ENCODE measurements around the gene YJEFN3.

Gene YJEFN3

DNA sequence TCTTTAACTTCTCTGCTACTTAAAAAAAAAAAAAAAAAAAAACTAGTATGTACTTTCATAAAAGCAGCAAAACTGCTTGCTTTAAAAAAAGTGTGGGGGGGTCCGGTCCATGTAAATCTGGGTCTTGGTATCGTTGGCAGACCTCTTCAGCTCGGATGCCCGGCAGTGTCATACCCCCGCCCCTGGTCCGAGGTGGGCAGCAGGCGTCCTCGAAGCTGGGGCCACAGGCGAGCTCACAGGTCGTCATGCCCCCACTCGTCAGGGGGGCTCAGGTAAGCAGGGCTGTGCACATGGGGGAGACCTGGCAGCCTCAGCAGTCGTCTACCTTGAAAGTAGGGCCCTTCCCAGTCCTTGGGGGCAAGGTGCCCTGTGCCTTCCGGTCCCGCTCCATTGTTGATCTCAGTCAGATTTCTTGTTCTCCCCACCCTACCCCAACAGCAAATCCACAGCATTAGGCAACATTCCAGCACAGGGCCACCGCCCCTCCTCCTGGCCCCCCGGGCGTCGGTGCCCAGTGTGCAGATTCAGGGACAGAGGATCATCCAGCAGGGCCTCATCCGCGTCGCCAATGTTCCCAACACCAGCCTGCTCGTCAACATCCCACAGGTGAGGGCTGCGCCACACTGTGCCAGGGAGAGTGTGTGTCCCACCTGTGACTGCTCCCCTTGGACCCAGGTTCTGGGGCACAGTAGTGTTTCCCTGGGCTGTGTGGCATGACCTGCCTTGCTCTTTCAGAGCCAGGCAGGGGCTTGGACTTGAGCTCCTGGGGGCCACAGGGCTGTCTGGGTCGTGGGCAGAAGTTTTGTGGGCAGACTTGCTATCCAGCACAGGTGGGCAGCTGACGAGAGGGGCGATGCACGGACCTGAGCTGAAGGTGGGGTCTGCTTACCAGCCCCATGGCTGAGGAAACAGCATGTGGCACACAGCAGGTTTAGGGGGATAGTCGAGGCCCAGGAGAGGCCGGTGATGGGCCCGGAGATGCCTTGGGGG is 32.8 kb upstream of the YJEFN3 start:
- DNase-seq (ENCODE audit: low read depth in 3 of 3, low spot score in 1 of 3) = no peak

DNA sequence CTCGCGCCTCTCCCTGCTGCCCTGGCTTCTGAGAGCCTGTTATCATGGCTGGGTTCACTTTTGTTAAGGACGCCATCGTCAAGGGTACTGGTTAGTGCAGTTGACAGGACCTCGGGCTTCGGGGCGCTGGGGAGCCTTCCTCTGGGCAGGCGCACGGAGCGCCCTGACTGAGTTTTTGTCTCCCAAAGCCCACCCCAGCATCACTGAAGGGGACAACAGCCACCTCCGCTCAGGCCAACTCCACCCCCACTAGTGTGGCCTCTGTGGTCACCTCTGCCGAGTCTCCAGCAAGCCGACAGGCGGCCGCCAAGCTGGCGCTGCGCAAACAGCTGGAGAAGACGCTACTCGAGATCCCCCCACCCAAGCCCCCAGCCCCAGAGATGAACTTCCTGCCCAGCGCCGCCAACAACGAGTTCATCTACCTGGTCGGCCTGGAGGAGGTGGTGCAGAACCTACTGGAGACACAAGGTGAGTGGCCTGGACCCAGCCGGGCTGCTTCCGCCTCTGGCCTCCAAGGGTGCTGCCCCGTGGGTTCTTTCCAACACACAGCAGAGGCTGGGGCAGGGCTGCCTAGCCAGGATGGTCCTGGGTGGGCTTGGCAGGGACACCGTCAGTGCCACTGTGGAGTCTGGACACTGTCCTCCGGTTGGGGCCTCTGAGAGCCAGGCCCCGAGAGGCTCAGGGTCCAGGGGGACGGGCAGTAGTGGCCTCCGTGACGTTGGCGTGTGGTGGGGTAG is 30.3 kb upstream of the YJEFN3 start:
- DNase-seq (ENCODE audit: low read depth in 3 of 3, low spot score in 1 of 3) = no peak

DNA sequence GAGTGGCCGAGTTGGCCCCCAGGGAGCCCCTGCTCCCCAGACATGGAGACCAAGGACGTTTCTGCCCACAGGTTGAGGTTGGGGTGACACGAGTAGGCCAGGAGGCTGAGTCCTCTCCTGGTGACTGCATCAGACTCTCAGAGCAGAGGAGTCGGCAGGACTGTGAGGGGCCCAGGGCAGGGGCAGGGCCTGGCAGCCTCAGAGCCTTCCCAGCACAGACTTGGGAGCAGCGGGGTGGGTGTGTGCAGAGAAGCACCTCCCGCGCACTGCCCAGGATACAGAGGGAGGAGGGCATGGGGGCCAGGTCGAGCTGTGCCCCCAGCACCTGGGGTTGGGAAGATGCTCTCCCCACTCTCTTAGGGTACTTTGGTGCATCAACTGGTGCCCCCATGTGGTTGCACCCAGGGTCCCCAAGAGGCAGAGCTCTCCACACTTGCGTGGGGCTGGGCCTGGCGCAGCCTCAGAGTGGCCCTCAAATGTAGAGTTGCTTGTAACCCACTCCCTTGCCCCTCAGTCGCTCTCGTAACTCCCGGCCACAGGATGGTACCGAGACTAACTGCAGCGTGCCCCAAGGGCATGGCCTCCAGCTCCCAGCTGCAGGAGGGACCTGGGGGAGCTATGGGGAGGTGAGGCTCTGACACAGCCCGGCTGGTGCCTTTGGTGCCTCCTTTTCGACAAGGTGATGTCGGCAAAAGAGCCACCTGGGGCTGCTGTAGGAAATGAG is 29.3 kb upstream of the YJEFN3 start:
- no peak for DNase-seq (ENCODE audit: low read depth in 3 of 3, low spot score in 1 of 3)

DNA sequence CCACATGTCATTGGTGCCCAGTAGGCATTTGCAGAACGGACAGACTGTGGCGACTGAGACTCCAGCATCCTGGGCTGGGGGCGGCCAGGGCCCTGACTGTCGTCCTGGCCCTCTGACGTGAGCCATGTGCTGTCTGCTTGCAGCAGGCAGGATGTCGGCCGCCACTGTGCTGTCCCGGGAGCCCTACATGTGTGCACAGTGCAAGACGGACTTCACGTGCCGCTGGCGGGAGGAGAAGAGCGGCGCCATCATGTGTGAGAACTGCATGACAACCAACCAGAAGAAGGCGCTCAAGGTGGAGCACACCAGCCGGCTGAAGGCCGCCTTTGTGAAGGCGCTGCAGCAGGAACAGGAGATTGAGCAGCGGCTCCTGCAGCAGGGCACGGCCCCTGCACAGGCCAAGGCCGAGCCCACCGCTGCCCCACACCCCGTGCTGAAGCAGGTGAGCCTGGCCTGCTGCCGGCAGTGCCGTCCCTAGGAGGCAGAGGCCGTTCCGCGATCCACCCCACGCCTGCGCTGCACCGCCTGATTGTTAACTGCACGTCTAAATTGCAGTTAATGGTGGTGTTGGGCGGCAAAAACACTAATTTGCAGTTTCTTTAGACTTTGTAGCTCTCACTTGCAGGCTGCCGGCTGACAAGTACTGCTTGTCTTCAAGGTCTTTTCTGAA is 27.6 kb upstream of the YJEFN3 start:
- no peak for DNase-seq (ENCODE audit: low read depth in 3 of 3, low spot score in 1 of 3)

DNA sequence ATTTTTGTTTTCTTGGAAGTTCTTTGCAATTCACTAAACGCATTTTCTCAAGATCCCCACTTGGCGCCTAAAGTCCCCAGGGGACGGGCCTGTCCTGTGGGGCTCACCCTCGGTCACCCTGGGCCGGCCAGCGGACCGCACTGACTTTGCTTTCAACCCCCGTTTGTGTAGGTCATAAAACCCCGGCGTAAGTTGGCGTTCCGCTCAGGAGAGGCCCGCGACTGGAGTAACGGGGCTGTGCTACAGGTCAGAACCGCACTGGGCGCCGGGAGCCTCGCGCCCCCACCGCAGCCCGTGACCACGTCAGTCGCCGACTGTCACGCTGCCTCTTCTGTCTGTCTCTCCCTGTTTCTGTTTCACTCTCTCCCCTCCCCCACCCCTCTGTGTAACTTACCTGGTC is 26.9 kb upstream of the YJEFN3 start:
- DNase-seq (ENCODE audit: low read depth in 3 of 3, low spot score in 1 of 3) = no peak

DNA sequence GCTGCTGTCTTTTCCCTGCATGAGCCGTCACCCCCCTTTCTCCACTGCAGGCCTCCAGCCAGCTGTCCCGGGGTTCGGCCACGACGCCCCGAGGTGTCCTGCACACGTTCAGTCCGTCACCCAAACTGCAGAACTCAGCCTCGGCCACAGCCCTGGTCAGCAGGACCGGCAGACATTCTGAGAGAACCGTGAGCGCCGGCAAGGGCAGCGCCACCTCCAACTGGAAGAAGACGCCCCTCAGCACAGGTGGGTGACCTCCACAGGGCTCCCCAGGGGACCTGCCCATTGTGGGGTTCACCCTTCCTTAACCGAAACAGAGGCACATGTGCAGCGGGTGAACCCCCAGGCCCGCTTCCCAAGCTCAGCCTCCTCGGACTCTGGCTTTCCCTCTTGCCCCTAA is 26.4 kb upstream of the YJEFN3 start:
- no peak for DNase-seq (ENCODE audit: low read depth in 3 of 3, low spot score in 1 of 3)

- no peak for DNase-seq (ENCODE audit: low read depth in 3 of 3, low spot score in 1 of 3)
These were observed 25.7 kb upstream of the YJEFN3 start for GRCh38 chr19:19502808-19503602.

- no peak for DNase-seq (ENCODE audit: low read depth in 3 of 3, low spot score in 1 of 3)
These were observed 23.7 kb upstream of the YJEFN3 start for GRCh38 chr19:19504754-19505668.

DNA sequence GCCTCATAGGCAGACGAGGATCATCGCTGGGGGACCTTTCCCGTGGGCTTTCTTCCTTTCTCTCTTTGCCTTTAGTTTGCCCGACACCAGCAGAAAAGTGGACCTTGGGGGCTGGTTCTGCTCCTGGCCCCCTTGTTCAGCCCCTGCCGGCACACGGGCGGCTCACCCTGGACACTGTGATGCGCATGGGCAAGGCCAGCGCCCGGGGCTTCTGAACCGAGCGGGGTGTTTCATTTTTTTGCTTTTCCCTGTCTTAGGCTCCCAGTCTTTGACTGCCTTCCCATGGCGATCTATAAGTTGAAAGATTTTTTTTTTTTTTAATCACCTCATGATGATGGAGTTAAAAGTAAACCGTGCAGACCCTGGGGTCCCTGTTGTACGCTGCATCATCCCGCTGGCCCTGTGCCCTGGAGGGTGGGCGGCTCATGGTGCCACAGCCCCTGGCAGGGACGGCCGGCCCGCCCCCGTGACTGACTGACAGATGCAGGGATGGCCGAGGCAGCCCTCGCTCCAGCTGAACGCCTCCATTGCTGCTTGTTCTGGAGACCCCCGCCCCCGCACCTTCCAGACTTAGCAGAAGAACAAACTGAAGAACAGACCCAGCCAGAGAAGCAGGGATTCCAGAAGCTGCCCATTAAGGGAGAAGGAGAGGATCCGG is 22.9 kb upstream of the YJEFN3 start:
- no peak for DNase-seq (ENCODE audit: low read depth in 3 of 3, low spot score in 1 of 3)

GRCh38 chr19:19506592-19506991 is 22.1 kb upstream of the YJEFN3 start:
- DNase-seq (ENCODE audit: low read depth in 3 of 3, low spot score in 1 of 3) = no peak

GRCh38 chr19:19507354-19507753 is 21.4 kb upstream of the YJEFN3 start:
- no peak for DNase-seq (ENCODE audit: low read depth in 3 of 3, low spot score in 1 of 3)

DNA sequence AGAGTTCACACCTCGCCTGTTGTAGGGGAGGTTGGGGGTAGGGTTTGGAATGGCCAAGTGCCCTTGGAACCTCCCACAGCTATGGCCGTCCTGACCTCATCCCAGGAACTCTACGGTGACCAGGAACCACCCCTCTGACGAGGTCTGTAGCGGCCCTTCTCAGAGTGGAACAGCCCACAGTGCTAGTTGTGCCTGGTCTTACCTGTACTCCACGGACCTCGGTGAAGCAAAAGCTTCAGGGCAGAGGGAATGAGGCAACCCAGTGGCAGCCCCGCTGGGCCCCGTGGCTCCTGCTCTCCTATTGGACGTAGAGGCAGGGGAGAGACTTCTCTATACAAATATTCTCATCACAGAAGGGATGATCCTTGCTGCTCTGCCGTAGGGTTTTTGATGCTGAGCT is 20.5 kb upstream of the YJEFN3 start:
- no peak for DNase-seq (ENCODE audit: low read depth in 3 of 3, low spot score in 1 of 3)

DNA sequence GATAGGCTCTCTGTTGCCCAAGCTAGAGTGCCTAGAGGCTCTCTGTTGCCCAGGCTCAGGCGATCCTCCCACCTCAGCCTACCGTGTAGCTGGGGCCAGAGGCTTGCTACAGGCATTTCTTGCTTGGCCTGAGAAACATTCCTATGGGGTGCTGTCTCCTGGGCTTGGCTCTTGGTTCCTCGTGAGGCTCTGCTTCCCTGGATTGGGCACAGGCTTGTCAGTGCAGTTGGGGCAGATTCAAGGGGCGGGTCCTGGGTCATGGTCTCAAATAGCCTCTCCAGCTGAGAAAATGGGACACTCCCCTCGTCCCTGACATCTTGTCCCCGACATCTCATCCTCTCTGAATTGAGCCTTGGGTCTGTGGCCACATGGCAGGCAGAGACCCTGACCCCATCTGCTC is 18.3 kb upstream of the YJEFN3 start:
- DNase-seq (ENCODE audit: low read depth in 3 of 3, low spot score in 1 of 3) = no peak

DNA sequence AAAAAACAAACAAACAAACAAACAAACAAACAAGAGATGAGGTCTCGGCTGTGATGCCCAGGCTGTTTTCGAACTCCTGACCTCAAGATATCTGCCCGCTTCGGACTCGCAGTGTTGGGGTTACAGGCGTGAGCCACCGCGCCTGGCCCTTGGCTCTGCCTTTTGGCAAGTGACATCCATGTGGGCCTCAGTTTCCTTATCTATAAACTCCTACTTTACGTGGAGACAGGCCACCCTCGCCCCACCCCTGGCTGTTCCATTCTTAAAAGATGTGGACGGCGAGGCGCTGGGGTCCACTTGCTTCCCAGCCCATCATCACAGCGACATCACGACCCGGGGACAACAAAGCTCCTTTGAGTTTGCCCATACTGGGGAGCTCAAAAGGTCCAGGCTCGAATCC is 15.0 kb upstream of the YJEFN3 start:
- no peak for DNase-seq (ENCODE audit: low read depth in 3 of 3, low spot score in 1 of 3)

DNA sequence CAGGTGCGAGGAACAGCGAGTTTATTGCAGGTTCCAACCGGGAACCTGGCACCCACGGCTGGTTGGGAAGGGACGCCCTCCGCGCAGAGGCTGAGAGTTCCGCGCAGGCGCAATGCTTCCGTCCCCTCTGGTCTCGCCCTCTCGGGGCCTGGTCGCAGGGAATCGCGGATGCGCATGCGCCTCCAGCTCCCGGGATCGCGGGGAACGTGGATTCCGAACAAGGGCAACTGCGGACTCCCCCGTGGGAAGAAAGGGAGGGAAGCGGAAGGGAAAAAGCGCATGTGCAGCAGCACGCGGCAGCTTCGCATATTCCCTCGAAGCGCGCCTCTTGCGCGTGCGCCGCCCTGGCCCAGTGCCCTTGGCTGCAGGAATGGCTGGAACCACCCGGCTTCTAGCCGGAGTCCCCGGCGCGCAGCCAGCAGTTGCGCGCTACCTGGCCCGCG is 14.5 kb upstream of the YJEFN3 start:
- no peak for DNase-seq (ENCODE audit: low read depth in 3 of 3, low spot score in 1 of 3)

- DNase-seq (ENCODE audit: low read depth in 3 of 3, low spot score in 1 of 3) = no peak
These were observed 13.7 kb upstream of the YJEFN3 start, which contains the start of gene TSSK6 for GRCh38 chr19:19514881-19515641. Gene TSSK6, minus strand, starts transcription at chr19:19515548. Its CDS starts 121 bp downstream, at chr19:19515427.

GRCh38 chr19:19515642-19516519 is 12.8 kb upstream of the YJEFN3 start, which contains the start of gene NDUFA13:
Gene NDUFA13, plus strand, starts transcription at chr19:19516225. Its CDS starts 14 bp downstream, at chr19:19516239.
- DNase-seq (ENCODE audit: low read depth in 3 of 3, low spot score in 1 of 3) = peak; percentile 80 to 96 (median 89)
